HepG2 (cell line): Measurements from ENCODE around the gene DAGLB. TPM values are rescaled to one million over a fixed set of nuclear protein-coding genes. Genes with fewer than 3 reads are reported as not detected.

Experiments
- CSRNP2 ChIP-seq: sonication (generic); formaldehyde crosslinking; conservative IDR thresholded peaks from 2 replicates; pipeline ENCODE4 v1.8.0; 2022; ENCODE audit warnings: low read depth, missing genetic modification reagents
- DR1 ChIP-seq: sonication (generic); formaldehyde crosslinking; IDR thresholded peaks from 2 replicates; pipeline ENCODE4 v1.8.0; 2021; ENCODE audit warnings: mild to moderate bottlenecking, missing genetic modification reagents, inconsistent platforms
- HIC2 ChIP-seq: sonication (generic); formaldehyde crosslinking; IDR thresholded peaks from 2 replicates; pipeline ENCODE4 v1.9.0; 2022; ENCODE audit warnings: low read depth, missing genetic modification reagents
- NCOA1 ChIP-seq: sonication (generic); formaldehyde crosslinking; IDR thresholded peaks from 2 replicates; pipeline ENCODE4 v1.9.0; 2021; ENCODE audit warnings: missing genetic modification reagents
- PRPF4 ChIP-seq: fragments of 200-400 bp; formaldehyde crosslinking; IDR thresholded peaks from 2 replicates; pipeline ENCODE4 v1.6.1; 2016; ENCODE audit warnings: low read length, low read depth; ENCODE audit not compliant: poor library complexity, severe bottlenecking
- SAP130 ChIP-seq: IDR thresholded peaks from 2 replicates; pipeline ENCODE4 v1.6.1; 2016; ENCODE audit warnings: low read depth
- SP5 ChIP-seq: IDR thresholded peaks from 2 replicates; pipeline ENCODE4 v1.6.1; 2016; ENCODE audit warnings: low read depth, borderline replicate concordance
- TEAD3 ChIP-seq: optimal IDR thresholded peaks from 2 replicates; pipeline ENCODE3; 2016; ENCODE audit warnings: borderline replicate concordance
- ZBTB2 ChIP-seq: sonication (generic); formaldehyde crosslinking; IDR thresholded peaks from 2 replicates; pipeline ENCODE4 v1.8.0; 2022; ENCODE audit warnings: low read depth, missing genetic modification reagents
- ZNF24 ChIP-seq: fragments of 450-650 bp; IDR thresholded peaks from 2 replicates; pipeline ENCODE4 v1.6.1; 2017; ENCODE audit warnings: antibody characterized with exemption, mild to moderate bottlenecking
- ZNF720 ChIP-seq: sonication (generic); formaldehyde crosslinking; IDR thresholded peaks from 2 replicates; pipeline ENCODE4 v1.4.0; 2020; ENCODE audit warnings: missing genetic modification reagents
- ZNF816 ChIP-seq: sonication (generic); formaldehyde crosslinking; IDR thresholded peaks from 2 replicates; pipeline ENCODE4 v1.8.0; 2022; ENCODE audit warnings: missing genetic modification reagents, mild to moderate bottlenecking, borderline replicate concordance
- polyA plus RNA-seq, 8 experiments: library from polyadenylated mRNA; depleted of rRNA in 3 of 8; stranded (reverse) in 7 of 8; unstranded in 1 of 8; fragments of >200 nt; fragmentation: Illumina TruSeq in 4 of 8; extraction: Trizol in 4 of 8; gene quantifications; 2 replicates each; pipeline versions ENCODE4 v1.2.1 to v1.2.3, GENCODE V29; 2011 to 2016; ENCODE audit warnings: low read depth in 4 of 8, missing spikeins in 1 of 8, mixed read lengths in 1 of 8; ENCODE audit not compliant: insufficient read depth in 1 of 8
- total RNA-seq, 5 experiments: library from RNA; depleted of rRNA; stranded (reverse); fragments of >200 nt; fragmentation: Illumina TruSeq; extraction: Trizol; gene quantifications; 2 replicates each; pipeline ENCODE4 v1.2.3, GENCODE V29; 2016; ENCODE audit warnings: low read depth in 1 of 5

DAGLB gene
- total and polyA plus RNA-seq, 2 of the 13 experiments (the other 11 are each of a cell fraction or from before 2014, with no cell fraction given), result 7.9 to 9.8 TPM

- no peak for TF ChIP-seq ZNF816
- no peak for TF ChIP-seq HIC2 (CRISPR knock-in tag)
- peak; percentile 24; the same call in 1 of the 2 replicates for TF ChIP-seq SAP130 (CRISPR knock-in tag)
- no peak for TF ChIP-seq ZBTB2 (CRISPR knock-in tag)
- TF ChIP-seq TEAD3 (CRISPR knock-in tag), result no peak
- TF ChIP-seq PRPF4, result no peak
- no peak for TF ChIP-seq NCOA1
- no peak for TF ChIP-seq ZNF720
- peak; percentile 23; the same call in 1 of the 2 replicates for TF ChIP-seq SP5 (CRISPR knock-in tag)
- TF ChIP-seq CSRNP2 (CRISPR knock-in tag), result no peak
- no peak for TF ChIP-seq DR1
- no peak for TF ChIP-seq ZNF24
- TF ChIP-seq, all 625 proteins: peak for 10
Observed at GRCh38 chr7:6360841-6361240, 86.9 kb downstream of the DAGLB start (continued).
